Sigmoid colon (tissue), 4 donors: ENCODE data around the gene LEMD1.

Source experiments
- CTCF ChIP-seq, 4 experiments: fragments of 450-650 bp in 3 of 4; fragments of 200-600 bp in 1 of 4; IDR thresholded peaks; one replicate each; pipeline ENCODE4 v1.5.1; 2016 to 2019; ENCODE audit warnings: antibody characterized with exemption in 4 of 4, mild to moderate bottlenecking in 3 of 4, moderate library complexity in 2 of 4
- EP300 ChIP-seq, 4 donors: sonication (generic); formaldehyde crosslinking; IDR thresholded peaks; one replicate each; pipeline ENCODE4 v1.6.1; 2017; ENCODE audit warnings: antibody characterized with exemption in 4 of 4
- POLR2A ChIP-seq, 2 donors: fragments of 450-650 bp; IDR thresholded peaks; one replicate each; pipeline ENCODE4 v1.6.1; 2016; ENCODE audit warnings: antibody characterized with exemption in 2 of 2, mild to moderate bottlenecking in 2 of 2, moderate library complexity in 2 of 2
- POLR2AphosphoS5 ChIP-seq, 4 donors: sonication (generic); formaldehyde crosslinking; IDR thresholded peaks; one replicate each; pipeline ENCODE4 v1.6.1; 2017; ENCODE audit warnings: antibody characterized with exemption in 4 of 4

- TF ChIP-seq CTCF (IDR thresholded peaks at IDR 0.05) (no peak), POLR2A (IDR thresholded peaks at IDR 0.05) (no peak), EP300 (IDR thresholded peaks at IDR 0.05) (no peak), POLR2AphosphoS5 (IDR thresholded peaks at IDR 0.05) (no peak)
These were observed 45.9 kb downstream of the LEMD1 start for GRCh38 chr1:205375835-205376545.
